HG02759 (cell line): Measurements from ENCODE around the gene STK32C.

Source experiments
- ATAC-seq: cut with Tn5 transposase; IDR thresholded peaks from one replicate; pipeline ENCODE4 v1.9.1; 2021; ENCODE audit warnings: mild to moderate bottlenecking, moderate library complexity; ENCODE audit not compliant: unreplicated experiment

Gene STK32C

DNA sequence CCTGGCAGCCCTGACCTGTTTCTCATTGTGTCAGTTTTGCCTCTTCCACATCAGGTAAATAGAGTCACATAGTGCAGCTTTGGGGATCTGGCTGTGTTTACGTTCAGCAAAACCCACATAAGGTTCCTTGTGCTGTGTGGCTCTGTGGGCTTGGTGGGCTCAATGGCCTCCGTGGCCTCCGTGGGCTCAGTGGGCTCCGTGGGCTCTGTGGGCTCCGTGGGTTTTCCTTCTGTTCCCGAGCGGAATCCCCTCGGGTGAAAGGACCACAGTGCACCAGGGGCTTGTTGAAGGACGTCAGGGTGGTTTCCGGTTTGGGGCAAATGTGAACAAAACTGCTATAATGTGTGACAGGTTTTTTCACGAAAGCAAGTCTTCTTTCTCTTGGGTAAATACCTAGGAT is 133.5 kb downstream of the STK32C start:
- no peak for ATAC-seq

DNA sequence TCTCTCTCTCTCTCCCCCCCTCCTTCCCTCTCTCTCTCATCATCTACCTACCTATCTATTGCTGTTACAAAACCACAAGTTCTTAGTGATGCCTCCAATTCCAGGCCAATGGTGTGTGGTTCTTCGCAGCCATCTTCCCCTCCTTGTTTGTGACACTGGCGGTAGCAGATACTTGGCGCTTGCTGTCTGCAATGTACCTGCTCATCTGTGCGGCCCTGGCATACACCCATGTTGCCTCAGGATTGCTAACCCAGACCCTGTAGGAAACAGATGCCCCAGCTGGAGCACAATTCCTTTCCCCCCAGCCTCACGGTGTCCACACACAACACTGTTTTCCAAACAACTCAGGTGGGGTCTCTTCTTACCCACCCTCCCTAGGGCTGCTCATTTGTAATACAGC is 134.6 kb downstream of the STK32C start:
- no peak for ATAC-seq

DNA sequence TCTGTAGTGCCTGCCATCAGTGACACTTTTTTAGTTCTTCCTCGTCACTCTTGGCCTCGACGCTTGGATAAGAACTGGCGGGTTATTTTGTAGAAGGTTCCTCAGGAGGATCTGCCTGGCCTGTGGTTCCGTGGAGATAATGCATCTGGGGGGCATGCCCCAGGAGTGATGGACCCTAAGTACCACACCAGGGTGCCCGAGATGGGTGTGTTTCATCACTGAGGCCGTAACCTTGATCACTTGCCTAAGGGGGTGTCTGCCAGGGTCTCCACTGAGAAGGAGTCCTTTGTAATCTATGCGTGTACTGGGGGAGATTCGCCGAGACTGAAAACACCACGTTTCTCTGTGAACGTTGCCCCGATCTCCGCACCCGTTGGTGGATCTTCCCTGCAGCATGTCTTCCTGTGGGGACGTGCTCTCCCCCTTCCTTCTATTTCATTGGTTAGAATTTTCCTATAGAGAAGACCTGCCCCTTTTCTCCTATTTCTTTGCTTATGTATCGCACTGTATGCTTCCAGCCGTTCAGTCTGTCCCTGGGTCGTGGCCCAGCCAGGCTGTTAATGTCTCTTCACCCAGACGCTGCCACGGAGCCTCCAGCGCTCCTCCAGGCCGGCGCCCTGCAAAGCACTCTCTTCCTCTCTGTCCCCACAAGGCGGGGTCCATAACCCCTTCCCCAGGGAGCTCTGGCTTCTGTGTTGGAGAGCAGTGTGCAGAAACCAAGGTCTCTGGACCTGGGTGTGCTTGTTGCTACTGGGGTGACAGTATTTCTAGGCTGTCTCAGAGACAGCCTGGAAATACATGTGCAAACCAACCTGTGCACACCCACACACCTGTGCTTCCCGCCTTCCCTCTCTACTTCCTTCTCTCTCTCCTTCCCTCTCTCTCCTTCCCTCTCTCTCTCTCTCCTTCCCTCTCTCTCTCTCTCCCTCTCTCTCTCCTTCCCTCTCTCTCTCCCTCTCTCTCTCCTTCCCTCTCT is 135.4 kb downstream of the STK32C start:
- ATAC-seq = no peak

DNA sequence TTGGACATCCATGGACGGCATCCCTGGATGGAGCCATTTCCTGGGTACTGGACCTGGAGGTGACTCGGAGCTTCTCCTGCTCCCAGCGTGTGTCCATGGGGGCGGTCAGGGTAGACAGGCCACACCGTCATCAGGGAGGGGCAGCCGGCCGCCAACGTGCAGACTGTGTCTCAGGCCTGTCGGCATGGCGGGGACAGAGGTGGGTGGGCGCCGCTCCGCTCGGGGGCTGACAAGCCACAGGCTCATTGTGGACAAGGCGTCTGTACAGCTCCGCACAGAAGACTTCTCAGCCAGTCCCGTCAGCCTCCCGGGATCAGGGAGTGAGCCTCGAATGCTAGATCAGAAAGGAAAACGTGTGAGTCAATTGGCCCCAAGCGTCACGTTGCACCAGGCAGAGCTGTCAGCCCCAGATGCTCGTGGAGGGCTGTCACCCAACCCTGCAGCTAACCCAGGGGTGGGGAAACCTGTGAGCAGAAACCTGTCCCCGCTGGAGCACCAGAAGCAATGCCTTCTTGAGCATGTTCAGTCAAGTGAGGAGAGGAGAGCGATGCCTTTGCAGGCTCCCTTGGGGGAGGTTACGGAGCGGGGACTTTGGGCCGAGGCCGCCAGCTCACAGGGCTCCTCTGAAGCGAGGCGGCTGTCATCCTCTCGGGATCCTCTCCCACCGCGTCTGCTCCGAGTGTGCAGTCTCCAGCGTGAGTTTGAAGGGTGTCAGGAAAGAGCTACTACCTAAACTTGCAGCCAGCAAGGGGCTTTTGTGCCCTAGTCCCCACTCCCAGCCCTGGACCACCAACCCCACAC is 137.0 kb downstream of the STK32C start:
- no peak for ATAC-seq

DNA sequence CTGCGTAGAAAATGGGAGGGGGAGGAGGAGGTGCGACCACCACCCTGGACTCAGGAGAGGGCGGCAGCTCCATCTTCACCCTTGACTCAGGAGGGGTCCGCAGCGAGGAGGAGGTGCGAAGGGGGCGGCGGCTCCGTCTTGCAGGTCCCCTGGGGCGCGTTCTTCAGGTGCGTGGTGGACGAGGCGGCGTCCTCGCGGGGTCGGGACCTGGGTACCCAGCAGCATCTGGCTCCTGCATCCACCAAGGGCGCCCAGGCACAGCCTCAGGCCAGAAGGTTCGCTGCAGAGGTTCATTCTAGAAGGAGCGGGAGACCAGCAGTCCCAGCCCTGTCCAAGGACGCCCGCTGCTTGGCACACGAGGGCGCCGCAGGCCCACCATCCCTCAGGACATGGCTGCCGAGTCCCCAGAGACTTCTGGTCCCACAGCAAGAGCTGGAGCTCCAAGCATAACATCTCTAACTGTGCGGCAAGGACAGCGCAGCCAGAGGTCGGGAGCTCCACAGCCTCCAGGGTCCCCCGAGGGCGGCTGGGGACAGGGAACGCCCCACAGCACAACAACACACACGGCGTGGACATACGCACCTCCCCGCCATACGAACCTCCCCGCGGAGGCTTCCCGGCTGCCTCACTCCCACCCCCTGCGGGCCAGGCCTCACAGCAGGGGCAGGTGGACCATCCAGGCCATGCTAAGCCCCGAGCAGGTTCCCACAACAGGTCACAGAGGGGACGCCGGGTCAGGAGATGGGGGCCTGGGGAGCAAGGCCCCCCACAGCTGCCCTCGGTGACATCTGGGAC is 137.8 kb downstream of the STK32C start:
- no peak for ATAC-seq

DNA sequence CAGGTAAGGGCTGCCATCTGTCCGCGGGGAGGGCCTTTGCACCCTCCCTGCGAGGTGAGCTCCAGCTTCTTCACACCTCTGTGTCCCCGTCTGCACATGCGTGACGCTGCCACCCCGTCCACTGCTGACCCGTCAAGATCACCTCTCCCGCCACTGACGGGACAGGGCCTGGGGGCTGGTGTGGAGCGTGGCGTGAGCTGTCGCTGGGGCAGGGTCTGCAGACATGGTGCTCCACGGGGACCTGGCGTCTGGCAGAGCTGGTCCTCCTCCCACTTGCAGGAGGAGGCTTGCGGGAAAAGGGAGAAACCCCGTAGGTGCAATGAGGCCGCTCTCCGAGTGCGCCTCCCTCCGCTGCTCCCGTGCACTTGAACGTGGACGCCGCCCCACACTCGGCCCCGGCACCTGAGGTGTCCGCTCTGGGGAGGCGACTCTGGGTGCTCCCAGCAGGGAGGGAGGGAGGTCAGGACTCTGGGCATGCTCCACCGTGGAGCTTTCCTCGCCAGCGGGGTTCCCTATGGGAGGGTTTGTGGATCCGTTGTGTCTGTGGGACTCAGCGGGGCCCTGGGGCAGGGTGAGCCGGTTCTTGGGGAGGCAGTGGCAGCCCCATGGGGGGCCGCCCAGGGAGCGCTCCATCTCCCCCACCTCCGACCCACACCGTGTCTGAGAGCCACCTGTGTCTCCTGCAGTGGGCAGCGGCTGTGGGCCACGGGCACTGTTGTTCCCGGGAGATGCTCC is 138.6 kb downstream of the STK32C start:
- no peak for ATAC-seq

DNA sequence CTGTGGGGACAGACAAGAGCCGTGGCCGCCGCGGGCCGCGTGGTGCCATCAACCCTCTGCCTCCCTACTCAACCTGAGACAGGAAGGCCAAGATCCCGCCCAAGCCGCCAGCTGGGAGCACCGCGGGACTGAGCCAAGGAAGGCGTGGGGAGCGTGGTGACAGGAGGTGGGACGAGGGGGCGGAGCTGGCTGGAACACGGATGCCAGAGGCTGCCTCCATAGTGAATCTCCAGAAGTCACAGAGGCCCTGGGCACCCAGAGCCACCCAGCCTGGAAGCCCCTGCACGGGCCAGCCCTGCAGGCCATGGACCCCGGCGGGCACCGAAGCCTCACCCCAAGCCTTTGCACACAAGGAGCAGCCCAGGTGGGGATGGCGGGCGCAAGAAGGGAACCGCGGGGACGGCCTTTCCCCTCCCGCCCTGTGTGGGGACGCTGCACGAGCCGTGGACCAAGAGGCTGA is 139.1 kb downstream of the STK32C start:
- no peak for ATAC-seq

DNA sequence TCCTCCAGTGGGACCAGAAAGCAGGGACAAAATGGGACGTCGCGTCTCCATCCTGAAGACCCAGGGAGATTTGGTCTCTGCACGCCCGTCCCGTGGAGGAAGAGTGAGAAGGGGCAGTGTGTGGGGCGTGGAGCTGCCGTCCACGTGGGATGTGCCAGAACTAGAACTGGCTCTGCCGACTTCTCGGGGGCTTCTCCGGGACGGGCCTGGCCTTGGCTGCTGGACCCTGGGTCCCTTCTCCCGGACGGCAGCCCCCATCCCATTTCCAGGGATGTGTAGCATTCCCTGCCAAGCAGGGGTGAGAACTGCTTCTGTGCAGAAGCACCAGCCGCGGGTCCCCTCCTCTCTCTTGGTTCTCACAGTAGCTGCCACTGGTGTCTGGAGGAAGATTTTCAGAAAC is 139.8 kb downstream of the STK32C start:
- no peak for ATAC-seq

DNA sequence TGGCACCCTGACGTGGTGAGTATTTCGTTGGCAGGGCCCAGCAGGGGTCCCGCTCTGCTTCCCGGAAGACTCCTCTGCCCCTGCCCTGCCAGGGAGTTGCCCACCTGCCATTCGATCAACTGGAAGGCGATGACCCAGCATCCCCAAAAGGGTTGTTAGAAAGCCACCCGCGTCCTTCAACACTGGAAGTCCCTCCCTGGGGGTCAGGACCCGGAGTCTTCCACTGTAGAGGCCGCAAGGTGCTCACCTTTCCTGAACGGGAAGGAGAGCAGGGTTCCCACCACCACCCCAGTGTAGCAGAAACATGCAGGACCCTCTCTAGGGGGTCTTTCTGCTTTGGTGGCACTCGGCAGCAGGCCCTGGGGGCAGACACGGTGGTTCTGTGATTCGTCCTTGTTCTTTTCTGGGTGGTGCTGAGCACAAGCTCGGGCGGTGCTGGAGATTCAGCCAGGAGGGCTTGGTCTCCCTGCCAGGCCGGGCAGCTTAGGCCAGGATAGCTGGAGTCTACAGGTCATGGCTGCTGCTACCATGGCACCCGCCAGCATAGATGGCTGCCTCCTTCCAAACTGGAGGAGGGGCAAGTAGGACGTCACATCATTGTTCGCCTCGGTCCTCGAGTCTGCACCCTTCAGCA is 140.6 kb downstream of the STK32C start:
- no peak for ATAC-seq

DNA sequence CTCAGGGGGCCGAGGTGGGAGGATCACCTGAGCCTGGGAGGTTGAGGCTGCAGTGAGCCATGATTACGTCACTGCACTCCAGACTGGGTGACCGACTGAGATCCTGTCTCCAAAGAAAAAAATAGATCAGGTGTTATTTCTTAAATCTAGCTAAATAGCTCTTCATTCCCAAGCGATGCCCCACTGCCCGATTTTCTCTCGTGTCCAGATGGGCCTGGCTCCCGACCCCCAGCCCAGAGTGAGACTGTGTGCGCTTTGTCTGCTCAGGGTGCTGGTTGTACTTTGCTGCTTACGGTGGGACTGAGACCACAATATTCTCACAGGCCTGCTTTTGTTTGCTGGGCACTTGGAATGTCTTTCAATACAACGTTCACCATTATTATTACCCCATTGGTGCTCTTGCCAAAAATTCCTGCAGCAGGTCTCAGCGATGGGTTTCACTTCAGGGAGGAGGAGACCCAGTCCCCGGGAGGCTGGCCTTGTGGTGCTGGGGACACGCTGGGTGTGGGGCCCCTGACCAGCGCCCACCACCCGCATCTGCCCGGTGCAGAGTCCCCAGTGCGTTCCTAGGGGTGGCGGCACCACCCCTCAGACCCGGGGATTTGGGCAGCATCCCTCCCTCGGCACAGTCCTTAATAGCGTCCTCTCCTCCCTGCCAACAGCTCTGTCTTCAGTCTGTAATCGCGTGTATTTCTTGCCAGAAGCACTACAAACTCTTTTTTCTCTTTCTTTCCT is 141.4 kb downstream of the STK32C start:
- no peak for ATAC-seq

DNA sequence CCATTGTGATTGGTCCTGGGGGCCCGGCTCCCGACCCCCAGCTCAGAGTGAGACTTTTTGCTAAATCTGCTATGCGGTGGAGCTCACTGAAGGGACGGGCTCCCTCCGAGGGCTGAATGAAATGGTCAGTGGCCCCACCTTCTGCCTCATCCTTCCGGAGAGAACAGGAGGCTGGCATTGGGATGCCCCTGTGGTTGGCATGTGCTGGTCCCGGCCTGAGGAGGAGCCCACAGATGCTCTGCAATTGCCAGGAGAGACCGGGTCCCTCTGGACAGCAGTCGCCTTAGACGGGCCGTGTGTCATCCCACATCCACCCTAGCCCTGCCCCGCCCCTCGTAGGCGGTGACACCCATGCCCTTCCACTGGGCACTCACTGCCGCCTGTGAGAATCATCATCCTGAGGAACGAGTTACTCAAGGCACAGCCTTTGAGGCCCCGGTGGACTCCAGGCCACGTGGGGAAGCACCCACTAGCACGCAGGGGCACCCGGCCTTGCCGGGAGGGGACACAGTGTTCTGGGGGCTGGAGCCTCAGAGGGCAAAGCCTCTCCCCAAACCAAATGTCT is 142.3 kb downstream of the STK32C start:
- ATAC-seq = no peak

DNA sequence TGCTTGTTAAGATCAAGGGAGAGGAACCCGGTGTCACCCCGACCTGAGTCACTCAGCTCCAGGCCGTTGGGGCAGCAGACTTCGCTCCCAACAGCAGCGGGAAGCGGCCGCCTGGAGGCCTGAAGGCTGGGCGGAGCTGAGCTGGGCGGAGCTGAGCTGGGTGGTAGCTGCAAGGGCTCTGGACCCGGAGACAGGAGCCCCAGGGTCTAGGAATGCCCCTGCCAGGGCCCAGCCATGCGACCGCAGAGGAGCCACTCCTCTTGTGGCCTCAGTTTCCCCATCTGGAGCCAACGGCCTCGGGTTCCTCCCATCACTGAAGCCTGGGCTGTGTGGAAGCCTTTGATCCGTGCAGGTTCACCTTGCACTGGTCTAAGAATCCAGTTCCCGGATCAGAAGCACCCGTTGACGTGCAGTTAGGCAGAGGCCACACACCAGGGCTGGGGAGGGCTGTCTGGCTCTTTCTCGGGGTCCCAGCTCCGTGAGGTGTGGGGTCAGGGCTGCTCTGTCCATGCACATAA is 142.9 kb downstream of the STK32C start:
- no peak for ATAC-seq

DNA sequence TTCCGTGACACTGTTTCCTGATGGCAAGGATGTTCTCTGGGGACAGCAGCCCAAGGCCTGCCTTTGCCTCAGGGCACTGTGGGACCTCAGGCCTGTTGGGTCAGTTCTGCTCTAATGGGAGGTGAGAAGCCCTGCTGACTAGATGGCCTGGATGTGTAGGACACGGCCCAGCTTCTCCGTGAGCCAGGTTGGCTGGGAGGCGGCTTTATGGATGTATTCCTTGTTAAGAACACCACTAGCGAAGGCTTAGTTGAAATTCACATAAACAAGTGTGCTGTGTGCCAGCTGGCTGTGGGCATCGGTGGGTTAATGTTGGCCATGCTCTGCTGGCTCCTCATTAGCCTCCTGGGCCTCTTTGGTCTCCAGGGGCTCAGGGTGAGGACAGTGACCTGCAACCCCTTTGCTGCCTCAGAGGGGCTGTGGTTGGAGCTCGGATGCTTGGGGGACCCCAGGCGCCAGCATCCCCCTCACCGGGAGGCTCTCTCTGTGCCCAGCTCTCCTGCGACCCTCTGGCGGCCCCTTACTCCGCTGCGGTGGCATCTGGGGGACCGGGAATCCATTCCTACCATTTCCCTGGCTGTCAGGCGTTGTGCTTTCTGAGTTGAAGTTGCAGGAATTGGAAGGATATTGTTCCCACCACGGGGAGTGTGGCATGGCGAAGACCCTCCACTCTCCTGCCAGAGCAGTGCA is 143.8 kb downstream of the STK32C start:
- no peak for ATAC-seq

DNA sequence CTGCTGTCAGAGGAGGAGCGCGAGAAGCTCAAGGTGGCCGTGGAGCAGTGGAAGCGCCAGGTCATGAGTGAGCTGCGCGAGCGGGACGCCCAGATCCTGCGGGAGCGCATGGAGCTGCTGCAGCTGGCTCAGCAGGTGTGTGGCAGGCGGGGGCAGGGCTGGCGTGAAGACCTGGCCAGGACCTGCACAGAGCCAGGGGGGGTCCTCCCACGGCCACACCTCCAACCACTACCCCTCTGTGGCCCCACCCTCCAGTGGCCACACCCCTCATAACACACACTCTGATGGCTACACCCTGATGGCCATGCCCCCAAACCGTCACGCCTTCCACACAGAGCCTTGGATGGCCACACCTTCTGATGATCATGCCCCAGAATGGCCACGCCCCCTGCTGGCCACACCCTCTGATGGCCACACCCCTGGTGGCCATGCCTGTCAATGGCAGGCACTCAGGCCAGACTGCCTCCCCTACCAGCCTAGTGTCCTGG is 144.4 kb downstream of the STK32C start:
- ATAC-seq = peak; percentile 67

DNA sequence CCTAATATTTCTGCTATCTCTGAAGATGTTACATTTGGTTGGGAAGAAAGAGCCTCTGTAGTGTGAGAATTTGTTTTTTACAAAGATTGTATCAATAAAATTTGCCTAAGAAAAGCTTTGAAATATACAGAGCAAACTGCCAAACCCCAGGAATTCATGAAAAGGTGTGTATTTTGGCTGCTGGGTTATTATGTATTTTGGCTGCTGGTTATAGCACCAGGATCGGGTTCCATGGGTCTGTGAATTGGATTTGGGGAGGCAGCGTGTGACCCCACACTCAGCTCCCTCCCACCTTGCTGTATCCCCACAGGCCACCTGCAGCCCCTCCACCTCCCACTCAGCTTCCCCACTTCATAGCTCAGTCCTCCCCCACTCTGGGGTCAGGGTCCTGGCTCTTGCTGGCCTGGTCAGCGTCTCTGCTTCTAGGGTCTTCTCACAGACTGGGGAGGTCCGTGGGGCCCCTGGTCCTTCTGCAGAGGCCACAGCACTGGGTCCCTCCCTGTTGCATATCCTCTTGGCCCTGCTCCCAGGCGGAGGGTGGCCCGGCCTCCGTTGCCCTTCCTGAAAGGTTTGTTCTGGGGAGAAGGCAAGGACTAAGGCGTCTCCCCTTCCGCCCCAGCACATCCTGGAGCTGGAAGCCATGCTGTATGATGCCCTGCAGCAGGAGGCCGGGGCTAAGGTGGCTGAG is 145.0 kb downstream of the STK32C start:
- no peak for ATAC-seq

DNA sequence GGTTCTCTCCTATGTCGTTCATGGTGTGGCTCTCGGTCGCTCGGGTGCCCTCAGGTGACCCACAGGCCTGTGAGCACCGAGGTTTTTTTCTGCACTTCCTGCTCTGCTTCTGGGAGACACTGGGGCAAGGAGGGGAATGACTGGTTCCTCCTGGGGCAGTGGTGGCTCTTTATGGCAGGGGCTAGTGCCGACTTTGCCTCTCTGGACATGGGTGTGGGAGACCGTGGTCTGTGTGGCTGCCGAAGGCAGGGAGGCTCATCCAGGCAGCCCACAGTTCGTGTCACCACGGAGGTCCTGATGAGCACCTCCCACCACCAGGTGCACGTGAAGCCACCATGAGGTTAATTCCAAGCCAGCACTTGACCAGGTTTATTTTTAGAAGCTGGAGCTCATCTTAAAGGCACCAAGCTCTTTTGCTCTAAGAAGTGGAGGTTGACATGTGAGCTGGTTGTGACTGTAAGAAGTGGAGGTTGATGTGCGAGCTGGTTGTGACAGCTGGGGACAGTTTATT is 145.7 kb downstream of the STK32C start:
- ATAC-seq = peak; percentile 64
